ENCODE data around the gene CCDC102B.
"Not testable (repeated sequence)": the region's sequence is repeated elsewhere in the genome, so short reads cannot be mapped to it uniquely, and the experiment has no call there.

The CCDC102B gene

DNA sequence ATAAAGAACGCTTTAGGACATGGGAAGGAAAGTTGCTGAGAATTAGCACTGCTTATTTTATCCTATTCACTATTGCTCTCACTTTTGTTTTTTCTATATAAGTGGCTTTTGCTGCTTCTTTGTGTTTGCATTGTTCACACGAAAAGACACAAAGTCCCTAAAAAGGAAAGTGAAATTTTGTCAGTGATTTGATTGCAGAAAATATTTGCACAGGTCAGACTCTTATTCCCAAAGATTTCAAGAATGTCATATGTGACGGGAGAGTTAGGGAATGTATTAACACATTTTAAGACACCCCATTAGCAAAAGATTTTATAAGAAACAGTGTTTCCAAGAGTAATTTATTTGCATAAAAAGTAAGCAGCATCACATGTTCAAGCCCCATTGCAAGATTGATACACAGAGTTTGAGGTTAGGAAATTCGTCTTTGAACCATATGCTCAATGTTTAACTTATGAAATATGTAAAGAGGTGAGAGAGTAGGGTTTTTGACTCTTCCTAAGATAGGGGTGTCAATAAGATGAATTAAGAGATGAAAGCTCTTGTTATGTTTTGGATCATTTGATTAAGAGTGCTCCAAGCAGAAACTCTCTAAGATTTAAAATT lies 57.0 kb downstream of the CCDC102B start:
- TF ChIP-seq, protein P1, sequence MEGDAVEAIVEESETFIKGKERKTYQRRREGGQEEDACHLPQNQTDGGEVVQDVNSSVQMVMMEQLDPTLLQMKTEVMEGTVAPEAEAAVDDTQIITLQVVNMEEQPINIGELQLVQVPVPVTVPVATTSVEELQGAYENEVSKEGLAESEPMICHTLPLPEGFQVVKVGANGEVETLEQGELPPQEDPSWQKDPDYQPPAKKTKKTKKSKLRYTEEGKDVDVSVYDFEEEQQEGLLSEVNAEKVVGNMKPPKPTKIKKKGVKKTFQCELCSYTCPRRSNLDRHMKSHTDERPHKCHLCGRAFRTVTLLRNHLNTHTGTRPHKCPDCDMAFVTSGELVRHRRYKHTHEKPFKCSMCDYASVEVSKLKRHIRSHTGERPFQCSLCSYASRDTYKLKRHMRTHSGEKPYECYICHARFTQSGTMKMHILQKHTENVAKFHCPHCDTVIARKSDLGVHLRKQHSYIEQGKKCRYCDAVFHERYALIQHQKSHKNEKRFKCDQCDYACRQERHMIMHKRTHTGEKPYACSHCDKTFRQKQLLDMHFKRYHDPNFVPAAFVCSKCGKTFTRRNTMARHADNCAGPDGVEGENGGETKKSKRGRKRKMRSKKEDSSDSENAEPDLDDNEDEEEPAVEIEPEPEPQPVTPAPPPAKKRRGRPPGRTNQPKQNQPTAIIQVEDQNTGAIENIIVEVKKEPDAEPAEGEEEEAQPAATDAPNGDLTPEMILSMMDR (IDR thresholded peaks at IDR 0.05; ENCODE audit: low read length, missing control alignments): no peak
- DNase-seq (ENCODE audit: low read depth): no peak
- H3K4me3 ChIP-seq (replicated peaks; ENCODE audit: low read depth, low read length): no peak overlapping the region

DNA sequence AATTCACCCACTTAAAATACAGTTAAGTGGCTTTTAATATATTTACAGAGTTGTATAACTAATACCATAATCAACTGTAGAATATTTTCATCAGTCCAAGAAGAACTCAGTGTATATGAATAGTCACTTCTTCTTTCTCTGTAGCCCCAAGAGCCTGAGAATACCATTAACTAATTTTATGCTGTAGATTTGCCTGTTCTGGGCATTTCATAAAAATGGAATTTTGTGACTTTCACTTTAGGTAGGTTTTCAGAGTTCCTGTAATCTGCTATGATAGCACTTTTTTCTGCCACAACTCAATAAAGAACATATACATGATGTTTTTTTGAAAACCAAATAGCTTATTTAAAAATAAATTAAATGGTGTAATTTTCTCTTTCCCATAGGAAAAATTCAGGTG lies 57.6 kb downstream of the CCDC102B start:
- no peak for DNase-seq (ENCODE audit: low read depth)
- TF ChIP-seq, protein P1 (IDR thresholded peaks at IDR 0.05; ENCODE audit: low read length, missing control alignments): no peak

DNA sequence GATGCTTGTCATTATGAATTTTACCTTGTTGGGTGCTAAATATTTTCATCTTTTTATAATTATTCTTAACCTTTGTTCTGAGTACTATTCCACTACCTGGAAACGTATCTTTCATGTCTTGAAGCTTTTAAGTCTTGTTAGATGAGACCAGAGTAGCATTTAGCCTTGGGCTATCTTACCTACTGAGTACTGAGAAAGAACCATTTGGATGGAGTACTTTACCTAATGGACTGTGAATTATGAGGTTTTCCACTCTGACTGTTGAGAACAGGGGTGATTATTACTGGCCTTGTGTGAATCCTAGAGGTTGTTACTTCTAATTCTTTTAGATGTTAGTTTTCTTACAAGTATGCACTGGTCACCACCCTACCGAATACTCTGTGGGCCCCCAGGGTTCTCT lies 63.5 kb downstream of the CCDC102B start:
- TF ChIP-seq, protein P1 (IDR thresholded peaks at IDR 0.05; ENCODE audit: low read length, missing control alignments): no peak
- no peak overlapping the region for H3K4me3 ChIP-seq (replicated peaks; ENCODE audit: low read depth, low read length)
- no peak for DNase-seq (ENCODE audit: low read depth)

More for the DNA sequence above, 57.6 kb downstream of the CCDC102B start:
- H3K4me3 ChIP-seq (replicated peaks; ENCODE audit: low read depth, low read length): no peak overlapping the region

DNA sequence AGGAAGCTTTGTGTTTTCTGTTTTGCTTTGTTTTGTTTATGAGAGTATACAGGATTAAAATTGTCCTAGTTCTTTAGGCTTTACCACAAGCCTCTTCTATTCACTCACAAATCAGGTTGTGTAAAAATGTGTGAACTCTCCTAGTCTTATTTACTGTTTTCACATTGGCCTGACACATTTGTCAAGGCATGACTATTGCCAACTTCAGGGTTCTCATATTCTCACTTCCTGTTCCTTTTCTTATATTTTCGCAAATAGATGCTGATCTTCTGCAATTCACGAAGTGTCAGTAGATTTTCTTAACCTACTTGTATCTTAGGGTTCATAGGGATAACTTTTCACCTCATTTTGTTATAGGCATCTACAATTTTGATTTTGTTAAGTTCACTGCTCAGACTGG lies 67.1 kb downstream of the CCDC102B start:
- H3K4me3 ChIP-seq (replicated peaks; ENCODE audit: low read depth, low read length): no peak overlapping the region
- TF ChIP-seq, protein P1 (IDR thresholded peaks at IDR 0.05; ENCODE audit: low read length, missing control alignments): no peak

DNA sequence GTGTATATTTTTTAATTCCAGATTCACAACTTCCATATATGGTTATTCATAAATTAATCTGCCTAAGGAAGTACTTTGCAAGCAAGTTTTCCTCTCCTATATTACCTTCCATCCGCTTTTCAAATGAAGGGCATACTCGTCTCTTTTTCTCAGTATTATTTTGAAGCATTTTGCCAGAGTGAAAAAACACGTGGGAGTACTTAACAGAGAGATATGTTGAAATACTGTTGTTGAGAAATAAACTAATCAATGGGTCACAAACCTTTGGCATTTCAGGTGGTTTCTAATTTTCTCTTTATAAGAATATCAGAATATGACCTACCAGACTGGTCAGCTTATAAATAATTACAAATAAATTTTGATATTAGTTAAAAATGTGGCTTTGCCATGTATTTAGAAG lies 67.6 kb downstream of the CCDC102B start:
- TF ChIP-seq, protein P1 (IDR thresholded peaks at IDR 0.05; ENCODE audit: low read length, missing control alignments): no peak

More for the DNA sequence above, 67.1 kb downstream of the CCDC102B start:
- no peak for DNase-seq (ENCODE audit: low read depth)

DNA sequence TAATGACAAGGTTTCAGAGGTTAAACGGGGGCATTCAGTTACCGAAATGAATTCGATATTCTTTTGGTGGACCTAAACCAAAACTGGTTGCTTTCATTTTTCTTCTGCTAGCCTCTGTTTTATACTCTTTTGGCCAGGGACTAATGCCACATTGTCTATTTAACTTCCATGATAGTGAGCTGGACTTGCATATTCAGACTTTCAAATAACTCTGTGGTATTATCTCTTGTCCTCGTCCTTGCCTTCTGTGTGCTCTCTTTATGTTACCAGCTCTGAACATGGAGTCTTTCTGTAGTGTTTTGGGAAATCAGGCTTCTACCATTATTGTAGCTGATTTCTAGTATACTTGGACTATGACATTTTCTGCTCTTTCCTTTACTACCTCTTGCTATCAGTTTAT lies 75.1 kb downstream of the CCDC102B start:
- TF ChIP-seq, protein P1 (IDR thresholded peaks at IDR 0.05; ENCODE audit: low read length, missing control alignments): no peak
- no peak overlapping the region for H3K4me3 ChIP-seq (replicated peaks; ENCODE audit: low read depth, low read length)
- DNase-seq (ENCODE audit: low read depth): no peak

More for the DNA sequence above, 67.6 kb downstream of the CCDC102B start:
- no peak overlapping the region for H3K4me3 ChIP-seq (replicated peaks; ENCODE audit: low read depth, low read length)
- no peak for DNase-seq (ENCODE audit: low read depth)

DNA sequence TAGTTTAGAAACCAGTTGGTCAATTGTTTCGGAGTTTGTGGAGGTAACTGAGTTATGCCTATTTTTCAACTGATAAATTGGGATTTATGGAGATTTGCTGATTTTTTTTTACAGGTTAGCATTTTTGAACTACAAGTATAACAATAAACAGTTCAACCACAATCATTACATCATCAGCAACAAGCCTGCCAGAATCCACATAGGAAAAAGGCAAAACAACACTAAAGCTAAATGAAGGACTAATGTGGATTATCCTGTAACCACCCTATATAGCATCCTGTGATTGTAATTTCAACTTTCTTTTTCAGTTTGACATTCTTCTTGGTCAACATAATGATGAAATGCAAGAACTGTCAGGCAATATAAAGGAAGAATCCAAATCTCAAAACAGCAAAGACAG lies 76.5 kb downstream of the CCDC102B start:
- no peak overlapping the region for H3K4me3 ChIP-seq (replicated peaks; ENCODE audit: low read depth, low read length)
- TF ChIP-seq, protein P1 (IDR thresholded peaks at IDR 0.05; ENCODE audit: low read length, missing control alignments): no peak
- peak; percentile 42 for DNase-seq (ENCODE audit: low read depth)

DNA sequence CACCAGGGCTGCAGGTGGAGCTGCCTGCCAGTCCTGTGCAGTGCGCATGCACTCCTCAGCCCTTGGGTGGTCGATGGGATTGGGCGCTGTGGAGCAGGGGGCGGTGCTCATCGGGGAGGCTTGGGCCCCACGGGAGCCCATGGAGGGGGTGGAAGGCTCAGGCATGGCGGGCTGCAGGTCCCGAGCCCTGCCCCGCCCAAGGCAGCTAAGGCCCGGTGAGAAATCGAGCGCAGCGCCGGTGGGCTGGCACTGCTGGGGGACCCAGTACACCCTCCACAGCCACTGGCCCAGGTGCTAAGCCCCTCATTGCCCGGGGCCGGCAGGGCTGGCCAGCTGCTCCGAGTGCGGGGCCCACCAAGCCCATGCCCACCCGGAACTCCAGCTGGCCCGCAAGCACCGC lies 82.1 kb downstream of the CCDC102B start:
- H3K4me3 ChIP-seq (replicated peaks; ENCODE audit: low read depth, low read length); DNase-seq (ENCODE audit: low read depth): not testable (repeated sequence)
